Measurements from ENCODE around the gene CYGB.
"Not testable (repeated sequence)": the region's sequence is repeated elsewhere in the genome, so short reads cannot be mapped to it uniquely, and the experiment has no call there.

CYGB gene

GRCh38 chr17:76515274-76515949 is 22.1 kb downstream of the CYGB start:
- Histone ChIP-seq H3K4me1 (ENCODE audit: control insufficient read depth, insufficient read depth, low read depth, low read length) (peaks cover 13% of the 10 kb centered on the region), H3K14ac (ENCODE audit: low read length in 2 of 2) (no peak overlapping the region), H3K4ac (ENCODE audit: low read depth in 1 of 2, low read length in 2 of 2) (peak overlapping the region in 1 of 2 experiments; percentile 58), H3K36me3 (ENCODE audit: control insufficient read depth in 1 of 2, insufficient read depth in 2 of 2, low read depth in 1 of 2, low read length in 2 of 2) (no peaks in the 10 kb centered on the region), H3K4me2 (ENCODE audit: low read length, poor library complexity, severe bottlenecking) (no peak overlapping the region), H4K91ac (ENCODE audit: low read length) (no peak overlapping the region), H2BK120ac (ENCODE audit: low read depth, low read length) (no peak overlapping the region), H3K4me3 (ENCODE audit: insufficient read depth in 1 of 2, low read depth in 1 of 2, low read length in 2 of 2) (peak overlapping the region in 1 of 2 experiments; percentile 62), H3K9ac (ENCODE audit: low read length) (peak overlapping the region; percentile 80), H3K23ac (ENCODE audit: low read length in 2 of 2) (no peak overlapping the region), H3K27ac (ENCODE audit: low read length, poor library complexity, severe bottlenecking) (no peak overlapping the region), H2BK5ac (ENCODE audit: low read depth, low read length, poor library complexity, severe bottlenecking) (no peak overlapping the region), H2AFZ (ENCODE audit: low read depth, low read length) (peak overlapping the region; percentile 8), H3K18ac (ENCODE audit: low read depth in 1 of 2, low read length in 2 of 2) (no peak overlapping the region), H3K27me3 (ENCODE audit: control insufficient read depth in 1 of 2, insufficient read depth in 1 of 2, low read length in 2 of 2) (peaks cover 0 to 5% of the 10 kb centered on the region in 2 experiments), H2AK5ac (ENCODE audit: low read length, severe bottlenecking) (no peak overlapping the region), H3K9me3 (ENCODE audit: control insufficient read depth, low read length) (no peaks in the 10 kb centered on the region), H4K8ac (ENCODE audit: low read length) (no peak overlapping the region), H2BK12ac (ENCODE audit: low read length in 2 of 2) (peak overlapping the region in 1 of 2 experiments; percentile 43), H3K79me1 (replicated peaks; ENCODE audit: low read length, poor library complexity, severe bottlenecking) (no peaks in the 10 kb centered on the region), H2BK15ac (ENCODE audit: low read depth, poor library complexity, severe bottlenecking) (no peak overlapping the region)
- WGBS = 74% methylated on average over 22 of the region's 22 CpGs
- peak; percentile 74 for DNase-seq

DNA sequence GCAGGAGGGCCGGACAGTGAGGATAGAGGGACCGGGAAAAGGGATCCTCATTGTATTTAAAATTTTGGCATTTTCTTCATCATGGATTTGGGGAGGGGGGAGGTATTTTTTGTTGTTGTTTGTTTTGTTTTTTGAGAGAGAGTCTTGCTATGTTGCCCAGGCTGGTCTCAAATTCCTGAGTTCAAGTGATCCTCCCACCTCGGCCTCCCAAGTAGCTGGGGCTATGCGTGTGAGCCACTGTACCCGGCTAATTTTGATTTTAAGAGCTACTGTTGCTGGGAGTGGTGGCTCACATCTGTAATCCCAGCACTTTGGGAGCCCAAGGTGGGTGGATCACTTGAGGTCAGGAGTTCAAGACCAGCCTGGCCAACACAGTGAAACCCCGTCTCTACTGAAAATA is 23.2 kb downstream of the CYGB start:
- not testable (repeated sequence) for H2BK12ac ChIP-seq (ENCODE audit: low read length in 2 of 2); H3K9me3 ChIP-seq (ENCODE audit: control insufficient read depth, low read length); H3K23ac ChIP-seq (ENCODE audit: low read length in 2 of 2); H4K8ac ChIP-seq (ENCODE audit: low read length); H2AFZ ChIP-seq (ENCODE audit: low read depth, low read length); H3K14ac ChIP-seq (ENCODE audit: low read length in 2 of 2); H3K18ac ChIP-seq (ENCODE audit: low read depth in 1 of 2, low read length in 2 of 2); H3K9ac ChIP-seq (ENCODE audit: low read length); H2BK120ac ChIP-seq (ENCODE audit: low read depth, low read length); H2BK15ac ChIP-seq (ENCODE audit: low read depth, poor library complexity, severe bottlenecking); H2BK5ac ChIP-seq (ENCODE audit: low read depth, low read length, poor library complexity, severe bottlenecking); H3K36me3 ChIP-seq (ENCODE audit: control insufficient read depth in 1 of 2, insufficient read depth in 2 of 2, low read depth in 1 of 2, low read length in 2 of 2); H4K91ac ChIP-seq (ENCODE audit: low read length); H2AK5ac ChIP-seq (ENCODE audit: low read length, severe bottlenecking); H3K4me2 ChIP-seq (ENCODE audit: low read length, poor library complexity, severe bottlenecking); H3K4ac ChIP-seq (ENCODE audit: low read depth in 1 of 2, low read length in 2 of 2); DNase-seq; H3K27ac ChIP-seq (ENCODE audit: low read length, poor library complexity, severe bottlenecking); H3K4me3 ChIP-seq (ENCODE audit: insufficient read depth in 1 of 2, low read depth in 1 of 2, low read length in 2 of 2); H3K79me1 ChIP-seq (replicated peaks; ENCODE audit: low read length, poor library complexity, severe bottlenecking); H3K27me3 ChIP-seq (ENCODE audit: control insufficient read depth in 1 of 2, insufficient read depth in 1 of 2, low read length in 2 of 2)
- H3K4me1 ChIP-seq (ENCODE audit: control insufficient read depth, insufficient read depth, low read depth, low read length) = peaks cover 13% of the 10 kb centered on the region
- WGBS = 95% methylated on average over 6 of the region's 6 CpGs

GRCh38 chr17:76513306-76513692 is 24.2 kb downstream of the CYGB start:
- no peak overlapping the region for H3K27ac ChIP-seq (ENCODE audit: low read length, poor library complexity, severe bottlenecking)
- H3K27me3 ChIP-seq (ENCODE audit: control insufficient read depth in 1 of 2, insufficient read depth in 1 of 2, low read length in 2 of 2) = peaks cover 0 to 6% of the 10 kb centered on the region in 2 experiments
- WGBS = 92% methylated on average over 4 of the region's 6 CpGs

GRCh38 chr17:76512366-76513305 is 24.9 kb downstream of the CYGB start:
- H3K23ac ChIP-seq (ENCODE audit: low read length in 2 of 2) = no peak overlapping the region
- H3K27me3 ChIP-seq (ENCODE audit: control insufficient read depth in 1 of 2, insufficient read depth in 1 of 2, low read length in 2 of 2) = peaks cover 4 to 10% of the 10 kb centered on the region in 2 experiments
- 90% methylated on average over 20 of the region's 22 CpGs for WGBS
- no peak overlapping the region for H3K4me3 ChIP-seq (ENCODE audit: insufficient read depth in 1 of 2, low read depth in 1 of 2, low read length in 2 of 2)
- no peak overlapping the region for H3K4me2 ChIP-seq (ENCODE audit: low read length, poor library complexity, severe bottlenecking)
- no peak overlapping the region for H2AK5ac ChIP-seq (ENCODE audit: low read length, severe bottlenecking)
- H3K18ac ChIP-seq (ENCODE audit: low read depth in 1 of 2, low read length in 2 of 2) = no peak overlapping the region
- H2AFZ ChIP-seq (ENCODE audit: low read depth, low read length) = no peak overlapping the region
- no peak overlapping the region for H3K27ac ChIP-seq (ENCODE audit: low read length, poor library complexity, severe bottlenecking)
- H3K4me1 ChIP-seq (ENCODE audit: control insufficient read depth, insufficient read depth, low read depth, low read length) = peaks cover 10% of the 10 kb centered on the region
- H3K79me1 ChIP-seq (replicated peaks; ENCODE audit: low read length, poor library complexity, severe bottlenecking) = no peaks in the 10 kb centered on the region
- H3K9me3 ChIP-seq (ENCODE audit: control insufficient read depth, low read length) = no peaks in the 10 kb centered on the region
- no peaks in the 10 kb centered on the region for H3K36me3 ChIP-seq (ENCODE audit: control insufficient read depth in 1 of 2, insufficient read depth in 2 of 2, low read depth in 1 of 2, low read length in 2 of 2)
- peak overlapping the region; percentile 54 for H4K91ac ChIP-seq (ENCODE audit: low read length)
- peak overlapping the region in 1 of 2 experiments; percentile 46 for H2BK12ac ChIP-seq (ENCODE audit: low read length in 2 of 2)
- H2BK15ac ChIP-seq (ENCODE audit: low read depth, poor library complexity, severe bottlenecking) = peak overlapping the region; percentile 26
- no peak overlapping the region for H2BK5ac ChIP-seq (ENCODE audit: low read depth, low read length, poor library complexity, severe bottlenecking)
- no peak overlapping the region for H3K9ac ChIP-seq (ENCODE audit: low read length)
- no peak for DNase-seq
- no peak overlapping the region for H2BK120ac ChIP-seq (ENCODE audit: low read depth, low read length)
- H3K4ac ChIP-seq (ENCODE audit: low read depth in 1 of 2, low read length in 2 of 2) = no peak overlapping the region
- H4K8ac ChIP-seq (ENCODE audit: low read length) = no peak overlapping the region
- peak overlapping the region in 1 of 2 experiments; percentile 21 for H3K14ac ChIP-seq (ENCODE audit: low read length in 2 of 2)

More at GRCh38 chr17:76513306-76513692, 24.2 kb downstream of the CYGB start:
- H2AFZ ChIP-seq (ENCODE audit: low read depth, low read length) = no peak overlapping the region
- H4K8ac ChIP-seq (ENCODE audit: low read length) = no peak overlapping the region
- H3K4ac ChIP-seq (ENCODE audit: low read depth in 1 of 2, low read length in 2 of 2) = no peak overlapping the region
- H3K9me3 ChIP-seq (ENCODE audit: control insufficient read depth, low read length) = no peaks in the 10 kb centered on the region
- H2BK15ac ChIP-seq (ENCODE audit: low read depth, poor library complexity, severe bottlenecking) = no peak overlapping the region
- H3K4me1 ChIP-seq (ENCODE audit: control insufficient read depth, insufficient read depth, low read depth, low read length) = peaks cover 13% of the 10 kb centered on the region
- no peak overlapping the region for H2BK120ac ChIP-seq (ENCODE audit: low read depth, low read length)
- H3K9ac ChIP-seq (ENCODE audit: low read length) = no peak overlapping the region
- DNase-seq = no peak
- H2BK12ac ChIP-seq (ENCODE audit: low read length in 2 of 2) = peak overlapping the region in 1 of 2 experiments; percentile 23
- no peaks in the 10 kb centered on the region for H3K36me3 ChIP-seq (ENCODE audit: control insufficient read depth in 1 of 2, insufficient read depth in 2 of 2, low read depth in 1 of 2, low read length in 2 of 2)
- H3K4me2 ChIP-seq (ENCODE audit: low read length, poor library complexity, severe bottlenecking) = no peak overlapping the region
- no peak overlapping the region for H3K18ac ChIP-seq (ENCODE audit: low read depth in 1 of 2, low read length in 2 of 2)
- no peak overlapping the region for H3K14ac ChIP-seq (ENCODE audit: low read length in 2 of 2)
- H3K23ac ChIP-seq (ENCODE audit: low read length in 2 of 2) = no peak overlapping the region
- H2BK5ac ChIP-seq (ENCODE audit: low read depth, low read length, poor library complexity, severe bottlenecking) = no peak overlapping the region
- no peaks in the 10 kb centered on the region for H3K79me1 ChIP-seq (replicated peaks; ENCODE audit: low read length, poor library complexity, severe bottlenecking)
- no peak overlapping the region for H2AK5ac ChIP-seq (ENCODE audit: low read length, severe bottlenecking)
- H4K91ac ChIP-seq (ENCODE audit: low read length) = no peak overlapping the region
- no peak overlapping the region for H3K4me3 ChIP-seq (ENCODE audit: insufficient read depth in 1 of 2, low read depth in 1 of 2, low read length in 2 of 2)

Data from mesenchymal stem cell (in vitro differentiated cells and primary cell).